Loucy (cell line): ENCODE measurements around the gene HBM.
"Not testable (repeated sequence)": the region's sequence is repeated elsewhere in the genome, so short reads cannot be mapped to it uniquely, and the experiment has no call there.

Experiments used
- H2AFZ ChIP-seq: fragments of 200-600 bp; sonication (generic); 2 replicates; pipeline ENCODE4 v1.6.0; 2016; ENCODE audit warnings: antibody characterized with exemption, mild to moderate bottlenecking, low read length, moderate library complexity
- H3F3A ChIP-seq: fragments of 200-600 bp; 2 replicates; pipeline ENCODE4 v1.6.0; 2016; ENCODE audit warnings: antibody characterized with exemption, low read depth, mild to moderate bottlenecking
- H3K27me3 ChIP-seq: fragments of 200-600 bp; sonication (generic); 2 replicates; pipeline ENCODE4 v1.6.1; 2014; ENCODE audit warnings: low read length, mild to moderate bottlenecking; ENCODE audit not compliant: insufficient read depth, poor library complexity, severe bottlenecking
- H3K36me3 ChIP-seq: fragments of 200-600 bp; sonication (generic); 2 replicates; pipeline ENCODE4 v1.6.1; 2016; ENCODE audit warnings: low read length; ENCODE audit not compliant: insufficient read depth
- H3K4me1 ChIP-seq: fragments of 200-600 bp; sonication (generic); 2 replicates; pipeline ENCODE4 v1.5.1; 2014; ENCODE audit warnings: low read length, mild to moderate bottlenecking; ENCODE audit not compliant: insufficient read depth, poor library complexity, severe bottlenecking
- H3K4me2 ChIP-seq: fragments of 200-600 bp; sonication (generic); 2 replicates; pipeline ENCODE4 v1.6.0; 2014; ENCODE audit warnings: antibody characterized with exemption, low read length, low read depth, mild to moderate bottlenecking; ENCODE audit not compliant: poor library complexity, severe bottlenecking
- H3K4me3 ChIP-seq: fragments of 200-600 bp; sonication (generic); 2 replicates; pipeline ENCODE4 v1.5.1; 2014; ENCODE audit warnings: low read length, mild to moderate bottlenecking, mixed read lengths; ENCODE audit not compliant: poor library complexity, severe bottlenecking
- H3K79me2 ChIP-seq: fragments of 200-600 bp; sonication (generic); 2 replicates; pipeline ENCODE4 v1.6.1; 2014; ENCODE audit warnings: low read length; ENCODE audit not compliant: insufficient read depth
- H3K9ac ChIP-seq: fragments of 200-600 bp; sonication (generic); 2 replicates; pipeline ENCODE4 v1.6.0; 2014; ENCODE audit warnings: mild to moderate bottlenecking, low read depth, low read length, moderate library complexity; ENCODE audit not compliant: poor library complexity, severe bottlenecking
- H3K9me2 ChIP-seq: fragments of 200-600 bp; sonication (generic); replicated peaks from 2 replicates; pipeline ENCODE4 v1.6.1; 2016; ENCODE audit warnings: low read depth, low read length, mixed read lengths
- H3K9me3 ChIP-seq: fragments of 200-600 bp; sonication (generic); 2 replicates; pipeline ENCODE4 v1.6.1; 2014; ENCODE audit warnings: mild to moderate bottlenecking, antibody characterized with exemption, low read length, low read depth; ENCODE audit not compliant: insufficient read depth
- H4K20me1 ChIP-seq: fragments of 200-600 bp; sonication (generic); 2 replicates; pipeline ENCODE4 v1.6.0; 2014; ENCODE audit warnings: antibody characterized with exemption, low read length, mild to moderate bottlenecking; ENCODE audit not compliant: insufficient read depth, poor library complexity, severe bottlenecking
- EZH2phosphoT487 ChIP-seq: fragments of 200-600 bp; IDR thresholded peaks from 2 replicates; pipeline ENCODE4 v1.6.1; 2018; ENCODE audit warnings: antibody characterized with exemption, mild to moderate bottlenecking, moderate library complexity, borderline replicate concordance
- TF ChIP-seq, protein P1 (sequence below): fragments of 200-600 bp; sonication (generic); conservative IDR thresholded peaks from 2 replicates; pipeline ENCODE4 v1.5.1; 2014; ENCODE audit warnings: mild to moderate bottlenecking, antibody characterized with exemption, low read length

HBM gene

DNA sequence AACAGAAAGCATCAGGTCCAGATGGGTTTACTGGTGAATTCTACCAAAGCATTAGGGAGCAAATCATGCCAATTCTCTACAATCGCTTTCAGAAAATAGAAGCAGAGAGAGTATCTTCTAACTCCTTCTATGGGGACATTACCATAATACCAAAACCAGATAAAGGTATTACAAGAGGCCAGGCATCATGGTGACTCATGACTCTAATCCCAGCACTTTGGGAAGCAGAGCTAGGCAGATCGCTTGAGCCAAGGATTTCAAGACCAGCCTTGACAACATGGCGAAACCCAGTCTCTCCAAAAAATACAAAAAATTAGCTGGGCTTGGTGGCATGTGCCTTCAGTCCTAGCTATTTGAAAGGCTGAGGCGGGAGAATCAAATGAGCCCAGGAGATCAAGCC is 37.5 kb downstream of the HBM start:
- TF ChIP-seq, protein P1, sequence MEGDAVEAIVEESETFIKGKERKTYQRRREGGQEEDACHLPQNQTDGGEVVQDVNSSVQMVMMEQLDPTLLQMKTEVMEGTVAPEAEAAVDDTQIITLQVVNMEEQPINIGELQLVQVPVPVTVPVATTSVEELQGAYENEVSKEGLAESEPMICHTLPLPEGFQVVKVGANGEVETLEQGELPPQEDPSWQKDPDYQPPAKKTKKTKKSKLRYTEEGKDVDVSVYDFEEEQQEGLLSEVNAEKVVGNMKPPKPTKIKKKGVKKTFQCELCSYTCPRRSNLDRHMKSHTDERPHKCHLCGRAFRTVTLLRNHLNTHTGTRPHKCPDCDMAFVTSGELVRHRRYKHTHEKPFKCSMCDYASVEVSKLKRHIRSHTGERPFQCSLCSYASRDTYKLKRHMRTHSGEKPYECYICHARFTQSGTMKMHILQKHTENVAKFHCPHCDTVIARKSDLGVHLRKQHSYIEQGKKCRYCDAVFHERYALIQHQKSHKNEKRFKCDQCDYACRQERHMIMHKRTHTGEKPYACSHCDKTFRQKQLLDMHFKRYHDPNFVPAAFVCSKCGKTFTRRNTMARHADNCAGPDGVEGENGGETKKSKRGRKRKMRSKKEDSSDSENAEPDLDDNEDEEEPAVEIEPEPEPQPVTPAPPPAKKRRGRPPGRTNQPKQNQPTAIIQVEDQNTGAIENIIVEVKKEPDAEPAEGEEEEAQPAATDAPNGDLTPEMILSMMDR, result no peak
- no peak for TF ChIP-seq EZH2phosphoT487
- Histone ChIP-seq H3K4me3 (no peak overlapping the region), H3K9ac (no peak overlapping the region), H3K36me3 (peaks cover 44% of the 10 kb centered on the region; the same call in 1 of the 2 replicates), H3K27me3 (no peaks in the 10 kb centered on the region), H3K4me2 (no peak overlapping the region), H3F3A (no peaks in the 10 kb centered on the region), H3K9me3 (no peaks in the 10 kb centered on the region), H2AFZ (no peak overlapping the region), H3K9me2 (no peaks in the 10 kb centered on the region), H3K79me2 (no peaks in the 10 kb centered on the region), H3K4me1 (no peaks in the 10 kb centered on the region), H4K20me1 (no peaks in the 10 kb centered on the region)

DNA sequence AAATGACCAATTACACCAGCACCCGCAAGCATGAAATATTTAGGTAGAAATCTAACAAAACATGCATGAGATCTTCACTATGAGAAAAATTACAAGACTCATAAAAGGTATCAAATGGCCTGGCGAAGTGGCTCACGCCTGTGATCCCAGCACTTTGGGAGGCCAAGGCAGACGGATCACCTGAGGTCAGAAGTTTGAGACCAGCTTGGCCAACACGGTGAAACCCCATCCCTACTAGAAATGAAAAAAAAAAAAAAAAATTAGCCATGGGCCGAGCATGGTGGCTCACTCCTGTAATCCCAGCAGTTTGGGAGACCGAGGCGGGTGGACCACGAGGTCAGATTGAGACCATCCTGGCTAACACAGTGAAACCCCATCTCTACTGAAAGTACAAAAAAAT is 38.3 kb downstream of the HBM start:
- not testable (repeated sequence) for H3K27me3 ChIP-seq, H3K4me2 ChIP-seq, H3F3A ChIP-seq, H3K79me2 ChIP-seq, H3K9me2 ChIP-seq, H3K9me3 ChIP-seq, H4K20me1 ChIP-seq, H3K4me3 ChIP-seq, H2AFZ ChIP-seq, H3K9ac ChIP-seq, H3K4me1 ChIP-seq
- H3K36me3 ChIP-seq, result peaks cover 41% of the 10 kb centered on the region; the same call in 1 of the 2 replicates

DNA sequence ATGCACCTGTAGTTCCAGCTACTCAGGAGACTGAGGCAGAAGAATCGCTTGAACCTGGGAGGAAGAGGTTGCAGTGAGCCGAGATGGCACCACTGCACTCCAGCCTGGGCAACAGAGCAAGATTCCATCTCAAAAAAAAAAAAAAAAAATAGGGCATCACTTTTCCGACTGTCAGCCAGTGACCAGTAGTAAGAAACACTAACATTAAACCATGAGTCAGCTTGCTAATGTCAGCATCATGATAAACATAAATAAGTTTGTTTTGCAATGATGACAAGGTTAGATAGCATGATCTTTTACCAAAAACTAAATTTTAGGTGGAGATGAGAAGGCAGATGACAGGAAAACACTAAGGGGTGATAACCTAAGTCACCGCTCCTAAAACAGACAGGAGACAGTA is 43.6 kb downstream of the HBM start:
- H3K36me3 ChIP-seq, result peaks cover 47% of the 10 kb centered on the region; the same call in 1 of the 2 replicates

DNA sequence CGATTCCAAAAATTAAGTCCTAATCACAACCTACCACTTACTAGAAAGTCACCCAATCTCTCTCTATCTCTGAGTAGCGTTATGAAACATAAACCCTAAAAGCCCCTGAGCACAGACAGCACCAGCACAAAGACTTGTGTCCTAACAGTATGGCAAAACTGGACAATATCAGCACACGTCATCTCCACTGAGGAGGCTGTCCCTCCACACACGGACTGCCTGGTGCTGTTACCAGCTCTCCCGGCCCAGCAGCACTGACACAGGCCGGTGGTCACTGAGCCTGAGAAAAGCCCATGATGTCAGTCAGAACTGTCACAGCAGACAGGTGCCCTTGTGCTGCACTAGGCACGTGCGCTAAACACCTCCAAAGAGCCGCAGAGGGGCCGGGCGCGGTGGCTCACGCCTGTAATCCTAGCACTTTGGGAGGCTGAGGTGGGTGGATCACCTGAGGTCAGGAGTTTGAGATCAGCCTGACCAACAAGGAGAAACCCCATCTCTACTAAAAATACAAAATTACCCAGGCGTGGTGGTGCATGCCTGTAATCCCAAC is 45.9 kb downstream of the HBM start:
- H3K27me3 ChIP-seq, H3K9ac ChIP-seq, H4K20me1 ChIP-seq, H3K4me2 ChIP-seq, H3F3A ChIP-seq, H2AFZ ChIP-seq, H3K9me2 ChIP-seq, H3K4me3 ChIP-seq, H3K9me3 ChIP-seq, H3K4me1 ChIP-seq: not testable (repeated sequence)
- Histone ChIP-seq H3K36me3 (peaks cover 34% of the 10 kb centered on the region; the same call in 1 of the 2 replicates), H3K79me2 (peaks cover 12% of the 10 kb centered on the region; the same call in 1 of the 2 replicates)

More for the DNA sequence above, 43.6 kb downstream of the HBM start:
- not testable (repeated sequence) for H2AFZ ChIP-seq, H3K9me3 ChIP-seq, H3K4me1 ChIP-seq, H3K4me3 ChIP-seq, H3K9ac ChIP-seq, H4K20me1 ChIP-seq, H3K27me3 ChIP-seq, H3K9me2 ChIP-seq, H3K4me2 ChIP-seq, H3F3A ChIP-seq, H3K79me2 ChIP-seq
